ENCODE measurements around the gene TPRX1.
"Not testable (repeated sequence)": the region's sequence is repeated elsewhere in the genome, so short reads cannot be mapped to it uniquely, and the experiment has no call there.

Gene TPRX1

DNA sequence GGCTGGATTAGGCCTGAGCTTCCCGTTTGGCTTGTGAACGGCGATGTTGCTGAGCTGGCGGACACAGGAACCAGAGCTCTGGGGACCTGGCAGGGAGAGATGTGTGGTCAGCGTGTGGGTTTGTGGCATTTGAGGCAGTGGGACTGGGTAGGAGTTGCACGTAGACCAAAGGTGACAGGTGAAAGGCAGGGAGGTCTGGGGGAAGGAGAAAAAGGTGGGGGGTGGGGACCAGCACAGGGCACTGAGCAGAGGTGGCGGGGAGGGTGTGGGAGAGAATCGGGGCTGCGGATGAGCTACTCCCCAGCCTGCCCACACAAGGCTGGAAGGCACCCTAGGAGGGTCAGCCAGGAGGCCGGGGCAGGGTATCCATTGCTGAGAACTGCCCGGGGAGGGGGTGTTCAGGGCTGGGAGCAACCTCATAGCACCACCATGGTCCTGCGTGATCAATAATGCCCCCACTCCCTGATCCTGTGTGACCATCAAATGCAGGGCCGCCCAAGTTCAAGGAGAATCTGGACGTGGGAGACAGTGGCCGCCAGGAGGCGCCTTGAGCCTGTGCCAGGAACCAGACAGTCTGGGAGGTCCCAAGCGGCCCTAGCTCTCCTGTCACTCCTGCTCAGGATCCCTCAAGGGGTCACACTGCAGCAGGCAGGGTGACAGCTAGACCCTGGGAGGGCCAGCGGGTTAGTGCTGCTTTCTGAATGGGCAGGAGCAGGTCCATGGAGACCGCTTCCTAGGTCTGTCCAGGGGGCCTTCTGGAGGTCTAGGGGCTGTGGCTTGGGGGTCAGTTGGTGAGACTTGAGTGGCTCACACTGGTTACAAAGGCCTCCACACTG lies 38.6 kb downstream of the TPRX1 start:
- peak; percentile 38 for DNase-seq

DNA sequence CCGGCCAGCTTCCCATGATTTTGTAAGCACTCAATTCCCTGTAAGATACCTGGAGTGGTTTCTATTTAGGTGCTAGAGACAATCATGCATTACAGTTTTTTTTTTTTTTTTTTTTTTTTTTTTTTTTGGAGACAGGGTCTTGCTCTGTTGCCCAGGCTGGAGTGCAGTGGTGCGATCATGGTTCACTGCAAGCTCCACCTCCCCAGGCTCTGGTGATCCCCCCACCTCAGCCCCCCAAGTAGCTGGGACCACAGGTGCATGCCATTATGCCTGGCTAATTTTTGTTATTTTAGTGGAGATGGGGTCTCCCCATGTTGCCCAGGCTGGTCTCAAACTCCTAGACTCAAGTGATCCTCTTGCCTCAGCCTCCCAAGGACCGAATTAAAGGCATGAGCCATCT lies 39.6 kb downstream of the TPRX1 start:
- not testable (repeated sequence) for DNase-seq

GRCh38 chr19:47762615-47763308 lies 41.6 kb downstream of the TPRX1 start:
- DNase-seq = no peak

- DNase-seq = no peak
Observed at GRCh38 chr19:47762151-47762550, 42.2 kb downstream of the TPRX1 start.

GRCh38 chr19:47761566-47761965 lies 42.8 kb downstream of the TPRX1 start:
- DNase-seq = no peak

GRCh38 chr19:47760632-47760999 lies 43.7 kb downstream of the TPRX1 start:
- DNase-seq = no peak

- no peak for DNase-seq
Observed at GRCh38 chr19:47758443-47758804, 45.9 kb downstream of the TPRX1 start.

DNA sequence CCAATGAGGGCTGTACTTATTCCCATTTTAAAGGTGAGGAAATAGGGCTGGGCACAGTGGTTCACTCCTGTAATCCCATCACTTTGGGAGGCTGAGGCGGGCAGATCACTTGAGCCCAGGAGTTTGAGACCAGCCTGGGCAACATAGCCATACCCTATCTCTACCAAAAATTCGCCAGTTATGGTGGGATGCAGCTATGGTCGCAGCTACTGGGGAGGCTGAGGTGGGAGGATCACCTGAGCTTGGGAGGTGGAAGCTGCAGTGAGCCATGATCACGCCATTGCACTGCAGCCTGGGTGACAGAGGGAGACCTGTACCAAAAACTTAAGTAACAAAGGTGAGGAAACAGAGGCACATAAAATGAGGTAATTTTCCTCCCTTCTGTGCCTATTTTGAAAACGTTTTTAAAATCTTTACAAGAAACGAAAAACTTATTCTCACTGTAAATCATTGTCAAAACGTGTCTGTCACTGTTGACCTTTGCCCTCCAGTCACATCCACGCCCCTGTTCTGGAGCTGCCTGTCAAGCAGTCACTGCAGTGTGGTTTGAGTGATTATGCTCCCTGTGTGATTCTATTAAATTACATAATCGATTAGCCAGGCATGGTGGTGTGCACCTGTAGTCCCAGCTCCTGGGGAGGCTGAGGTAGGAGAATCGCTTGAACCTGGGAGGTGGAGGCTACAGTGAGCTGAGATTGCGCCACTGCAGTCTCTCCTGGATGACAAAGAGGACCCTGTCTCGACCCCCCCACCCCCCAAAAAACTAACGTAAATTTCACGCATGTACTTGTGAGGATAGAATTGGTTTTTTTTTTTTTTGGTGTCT lies 46.5 kb downstream of the TPRX1 start:
- no peak for DNase-seq

- no peak for DNase-seq
Observed at GRCh38 chr19:47756953-47757608, 47.3 kb downstream of the TPRX1 start.

DNA sequence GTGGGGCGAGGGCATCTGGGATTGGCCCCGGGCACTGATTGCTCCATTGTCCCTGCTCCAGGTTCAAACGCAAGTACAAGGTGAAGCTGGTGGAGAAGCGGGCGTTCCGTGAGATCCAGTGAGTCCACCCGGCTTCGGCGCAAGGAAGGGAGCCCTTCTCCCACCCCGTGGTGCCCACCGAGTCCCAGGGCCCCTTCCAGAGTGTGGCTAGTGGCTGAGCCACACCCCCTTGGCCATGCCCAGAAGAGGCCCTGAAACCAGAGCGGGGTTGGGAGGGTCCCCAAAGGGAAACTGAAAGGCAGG lies 47.8 kb downstream of the TPRX1 start:
- no peak for DNase-seq

- no peak for DNase-seq
Observed at GRCh38 chr19:47755762-47756626, 48.4 kb downstream of the TPRX1 start.

GRCh38 chr19:47755065-47755761 lies 49.1 kb downstream of the TPRX1 start:
- no peak for DNase-seq

DNA sequence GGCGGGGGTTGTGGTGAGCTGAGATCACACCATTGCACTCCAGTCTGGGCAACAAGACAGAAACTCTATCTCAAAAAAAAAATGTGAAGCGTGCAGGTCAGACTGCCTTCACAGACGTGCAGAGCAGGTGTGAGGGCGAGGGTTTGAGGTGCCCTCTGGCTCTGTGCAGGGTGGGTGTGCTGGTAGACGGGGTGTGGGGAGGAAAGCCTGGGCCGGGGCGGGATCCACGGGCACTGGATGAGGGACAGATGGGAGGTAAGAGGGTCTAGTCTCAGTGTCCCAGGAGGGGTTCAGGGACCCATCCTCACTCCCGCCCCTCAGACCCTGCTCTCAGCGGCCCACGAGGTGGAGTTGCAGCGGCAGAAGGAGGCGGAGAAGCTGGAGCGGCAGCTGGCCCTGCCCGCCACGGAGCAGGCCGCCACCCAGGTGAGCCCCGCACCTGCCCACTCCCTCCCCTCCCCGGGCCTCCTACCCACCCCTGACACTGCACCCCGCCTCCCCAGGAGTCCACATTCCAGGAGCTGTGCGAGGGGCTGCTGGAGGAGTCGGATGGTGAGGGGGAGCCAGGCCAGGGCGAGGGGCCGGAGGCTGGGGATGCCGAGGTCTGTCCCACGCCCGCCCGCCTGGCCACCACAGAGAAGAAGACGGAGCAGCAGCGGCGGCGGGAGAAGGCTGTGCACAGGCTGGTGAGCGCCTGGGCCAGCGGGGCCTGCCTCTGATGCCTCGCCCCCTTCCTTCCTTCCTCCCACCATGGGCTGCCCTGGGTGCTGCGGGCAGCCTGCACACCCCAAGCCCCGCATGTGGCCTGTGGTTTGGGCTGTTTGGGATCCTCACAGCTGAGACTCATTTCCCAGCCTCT lies 49.9 kb downstream of the TPRX1 start:
- no peak for DNase-seq

GRCh38 chr19:47752440-47753211 lies 51.7 kb downstream of the TPRX1 start:
- DNase-seq = no peak

Measured in HCEC 1CT (cell line).